K562 (cell line): ENCODE measurements around the gene ZNF552. TPM values are rescaled to one million over a fixed set of nuclear protein-coding genes. Genes with fewer than 3 reads are reported as not detected.

Experiments used
- ATF6 ChIP-seq: sonication (generic); formaldehyde crosslinking; IDR thresholded peaks from 2 replicates; pipeline ENCODE4 v1.4.0; 2020; ENCODE audit warnings: mild to moderate bottlenecking, missing genetic modification reagents
- CHD4 ChIP-seq: fragments of 200-600 bp; sonication (generic); IDR thresholded peaks from 3 replicates; pipeline ENCODE4 v1.6.1; 2012; ENCODE audit warnings: low read depth, mild to moderate bottlenecking, mixed read lengths, low read length, inconsistent platforms; ENCODE audit not compliant: insufficient read depth, insufficient replicate concordance, poor library complexity, severe bottlenecking
- DDX20 ChIP-seq: fragments of 450-650 bp; IDR thresholded peaks from 2 replicates; pipeline ENCODE4 v1.6.1; 2016; ENCODE audit warnings: missing genetic modification characterization, low read depth, mild to moderate bottlenecking, missing compliant biosample characterization, moderate library complexity
- HDAC1 ChIP-seq, 2 experiments: fragments of 450-650 bp; IDR thresholded peaks; 2 replicates each; pipeline ENCODE4 v1.6.1; 2016 to 2017; ENCODE audit warnings: inconsistent platforms in 1 of 2, mild to moderate bottlenecking in 1 of 2, moderate library complexity in 1 of 2
- NCOA2 ChIP-seq, 2 experiments: fragments of 450-650 bp; IDR thresholded peaks; 2 replicates each; pipeline ENCODE4 v1.6.1; 2018; ENCODE audit warnings: mild to moderate bottlenecking in 2 of 2, moderate library complexity in 1 of 2; ENCODE audit not compliant: partially characterized antibody in 2 of 2
- SREBF2 ChIP-seq: sonication (generic); formaldehyde crosslinking; IDR thresholded peaks from 2 replicates; pipeline ENCODE4 v1.4.0; 2020; ENCODE audit warnings: mild to moderate bottlenecking, missing genetic modification reagents
- SRSF1 ChIP-seq: fragments of 200-400 bp; formaldehyde crosslinking; IDR thresholded peaks from 2 replicates; pipeline ENCODE4 v1.6.1; 2017; ENCODE audit warnings: mild to moderate bottlenecking, low read depth, low read length, moderate library complexity
- TFE3 ChIP-seq: fragments of 450-650 bp; formaldehyde crosslinking; IDR thresholded peaks from 2 replicates; pipeline ENCODE4 v1.4.0; 2020; ENCODE audit warnings: mild to moderate bottlenecking, mixed read lengths
- ZEB2 ChIP-seq: fragments of 450-650 bp; IDR thresholded peaks from 2 replicates; pipeline ENCODE4 v1.6.1; 2016
- ZFP1 ChIP-seq: fragments of 450-650 bp; formaldehyde crosslinking; IDR thresholded peaks from 2 replicates; pipeline ENCODE4 v1.4.0; 2020; ENCODE audit warnings: mild to moderate bottlenecking, mixed read lengths
- ZNF280B ChIP-seq: fragments of 250-450 bp; sonication (Bioruptor Pico); IDR thresholded peaks from 2 replicates; pipeline ENCODE4 v1.5.1; 2021; ENCODE audit warnings: mild to moderate bottlenecking
- ZNF398 ChIP-seq: fragments of 250-450 bp; sonication (Bioruptor Pico); IDR thresholded peaks from 2 replicates; pipeline ENCODE4 v1.8.0; 2021; ENCODE audit warnings: moderate library complexity, mild to moderate bottlenecking, inconsistent platforms
- ZNF41 ChIP-seq: fragments of 250-450 bp; sonication (Bioruptor Pico); conservative IDR thresholded peaks from 2 replicates; pipeline ENCODE4 v1.4.0; 2020; ENCODE audit warnings: mild to moderate bottlenecking
- polyA plus RNA-seq, 8 experiments: library from polyadenylated mRNA; depleted of rRNA in 4 of 8; stranded (reverse) in 5 of 8; unstranded in 3 of 8; fragments of >200 nt; fragmentation: Nextera tagmentation in 2 of 8; fragmentation: Illumina TruSeq in 1 of 8; extraction: Ambion mirVana in 2 of 8; extraction: Trizol in 1 of 8; gene quantifications; 2 replicates each; pipeline versions ENCODE4 v1.2.1 to v1.2.3, GENCODE V29; 2011 to 2014; ENCODE audit warnings: inconsistent platforms in 1 of 8, missing spikeins in 1 of 8
- total RNA-seq, 7 experiments: library from RNA; depleted of rRNA in 6 of 7; stranded (reverse); fragments of >200 nt in 6 of 7; fragmentation: Illumina TruSeq in 2 of 7; extraction: Trizol in 2 of 7; gene quantifications; 2 replicates each; pipeline versions ENCODE4 v1.2.1 to v1.2.3, GENCODE V29; 2011 to 2021; ENCODE audit warnings: low replicate concordance in 1 of 7
- TF ChIP-seq, protein P1 (sequence below): fragments of 250-450 bp; sonication (Bioruptor Pico); IDR thresholded peaks from 2 replicates; pipeline ENCODE4 v1.5.0; 2020; ENCODE audit warnings: mild to moderate bottlenecking, borderline replicate concordance

The ZNF552 gene
- total and polyA plus RNA-seq, 9 of the 15 experiments (the other 6 are each of a cell fraction or from before 2014, with no cell fraction given): 4.4 to 12.4 (median 8.5) TPM

GRCh38 chr19:57819475-57820148 lies 4.9 kb upstream of the ZNF552 start (continued):
- TF ChIP-seq ZNF398 (no peak), ZNF280B (no peak), HDAC1 (IDR thresholded peaks at IDR 0.05) (peak in 1 of 2 experiments; percentile 96; a peak in 2 of 4 replicates), ZFP1 (CRISPR knock-in tag) (no peak), ATF6 (CRISPR knock-in tag) (no peak), TFE3 (no peak), SRSF1 (no peak), ZNF41 (CRISPR knock-in tag) (no peak), DDX20 (no peak), NCOA2 (IDR thresholded peaks at IDR 0.05; ENCODE audit: partially characterized antibody in 2 of 2) (no peak), CHD4 (no peak), SREBF2 (no peak), ZEB2 (no peak)
- TF ChIP-seq, protein P1, sequence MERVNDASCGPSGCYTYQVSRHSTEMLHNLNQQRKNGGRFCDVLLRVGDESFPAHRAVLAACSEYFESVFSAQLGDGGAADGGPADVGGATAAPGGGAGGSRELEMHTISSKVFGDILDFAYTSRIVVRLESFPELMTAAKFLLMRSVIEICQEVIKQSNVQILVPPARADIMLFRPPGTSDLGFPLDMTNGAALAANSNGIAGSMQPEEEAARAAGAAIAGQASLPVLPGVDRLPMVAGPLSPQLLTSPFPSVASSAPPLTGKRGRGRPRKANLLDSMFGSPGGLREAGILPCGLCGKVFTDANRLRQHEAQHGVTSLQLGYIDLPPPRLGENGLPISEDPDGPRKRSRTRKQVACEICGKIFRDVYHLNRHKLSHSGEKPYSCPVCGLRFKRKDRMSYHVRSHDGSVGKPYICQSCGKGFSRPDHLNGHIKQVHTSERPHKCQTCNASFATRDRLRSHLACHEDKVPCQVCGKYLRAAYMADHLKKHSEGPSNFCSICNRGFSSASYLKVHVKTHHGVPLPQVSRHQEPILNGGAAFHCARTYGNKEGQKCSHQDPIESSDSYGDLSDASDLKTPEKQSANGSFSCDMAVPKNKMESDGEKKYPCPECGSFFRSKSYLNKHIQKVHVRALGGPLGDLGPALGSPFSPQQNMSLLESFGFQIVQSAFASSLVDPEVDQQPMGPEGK (CRISPR knock-in tag): no peak
